Muscle of leg (tissue), 11 donors: ENCODE data around the gene BROX. TPM values are rescaled to one million over a fixed set of nuclear protein-coding genes. Genes with fewer than 3 reads are reported as not detected.
A peak's percentile ranks its signal among the peaks of the same experiment; 100 is the strongest.
"Not testable (repeated sequence)": the region's sequence is repeated elsewhere in the genome, so short reads cannot be mapped to it uniquely, and the experiment has no call there.

Experiments
- DNase-seq: peaks from one replicate; pipeline ENCODE4 v3.0.0; 2013
- H3K27ac ChIP-seq: one replicate; pipeline ENCODE4 v1.5.1; 2013; ENCODE audit warnings: mild to moderate bottlenecking, low read length, control low read depth
- H3K27me3 ChIP-seq: one replicate; pipeline ENCODE4 v1.6.1; 2013; ENCODE audit warnings: low read length; ENCODE audit not compliant: control insufficient read depth, insufficient read depth
- H3K36me3 ChIP-seq: one replicate; pipeline ENCODE4 v1.6.1; 2013; ENCODE audit warnings: low read length; ENCODE audit not compliant: control insufficient read depth, insufficient read depth
- H3K4me1 ChIP-seq: one replicate; pipeline ENCODE4 v1.6.1; 2013; ENCODE audit warnings: low read length; ENCODE audit not compliant: control insufficient read depth, insufficient read depth
- H3K4me3 ChIP-seq: one replicate; pipeline ENCODE4 v1.5.1; 2013; ENCODE audit warnings: low read length, control low read depth
- H3K9me3 ChIP-seq: replicated peaks from 2 replicates; pipeline ENCODE4 v1.6.1; 2013; ENCODE audit warnings: low read depth, low read length; ENCODE audit not compliant: control insufficient read depth
- WGBS: methylation state at CpG from one replicate; pipeline ENCODE4 v1.1.5; 2013; ENCODE audit warnings: missing lambda C conversion rate; ENCODE audit not compliant: insufficient coverage; 5-methylcytosine and 5-hydroxymethylcytosine counted together
- polyA plus RNA-seq, 8 donors: library from polyadenylated mRNA; unstranded; fragments of 120-200 nt; gene quantifications; one replicate each; pipeline versions ENCODE4 v1.2.1 to v1.2.3, GENCODE V29; 2013; ENCODE audit warnings: inconsistent platforms in 1 of 8, low replicate concordance in 1 of 8; ENCODE audit not compliant: insufficient read length in 8 of 8, insufficient read depth in 1 of 8
- total RNA-seq: library from RNA; stranded (reverse); fragments of 120-200 nt; gene quantifications from one replicate; pipeline ENCODE4 v1.2.4, GENCODE V29; 2013

BROX gene
- total and polyA plus RNA-seq, 9 donors, result 16.5 to 32.3 (median 20.1) TPM

GRCh38 chr1:222750651-222751050 lies 38.3 kb downstream of the BROX start:
- no peak overlapping the region for H3K4me3 ChIP-seq
- H3K4me1 ChIP-seq, result peaks cover 4% of the 10 kb centered on the region
- no peaks in the 10 kb centered on the region for H3K27me3 ChIP-seq
- no peaks in the 10 kb centered on the region for H3K36me3 ChIP-seq
- peak; percentile 23 for DNase-seq
- H3K9me3 ChIP-seq, result no peaks in the 10 kb centered on the region
- no peak overlapping the region for H3K27ac ChIP-seq
- WGBS, result no CpG with 5 or more reads among the region's 1 CpG

DNA sequence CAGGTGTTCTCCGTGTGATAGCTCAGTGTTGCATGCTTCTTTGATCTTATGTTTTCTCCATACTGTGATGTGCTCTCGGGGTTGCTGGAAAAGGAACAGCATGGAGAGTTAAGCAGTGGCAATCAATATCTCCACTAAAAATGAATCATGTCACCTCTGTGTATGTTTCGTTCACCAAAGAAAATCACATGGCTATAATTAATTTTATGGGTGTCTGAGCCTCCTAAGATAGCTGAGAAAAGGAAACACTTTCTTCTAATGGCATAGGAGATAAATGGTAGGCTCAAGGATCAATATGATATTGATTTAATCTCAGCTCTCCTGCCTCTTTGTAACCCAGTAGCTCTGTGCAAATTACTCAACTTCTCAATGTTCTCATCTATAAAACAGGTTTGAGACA lies 38.9 kb downstream of the BROX start:
- DNase-seq, result no peak
- no CpG with 5 or more reads among the region's 3 CpGs for WGBS
- no peaks in the 10 kb centered on the region for H3K27me3 ChIP-seq
- H3K36me3 ChIP-seq, result no peaks in the 10 kb centered on the region
- H3K27ac ChIP-seq, result no peak overlapping the region
- peaks cover 4% of the 10 kb centered on the region for H3K4me1 ChIP-seq
- H3K4me3 ChIP-seq, result no peak overlapping the region
- no peaks in the 10 kb centered on the region for H3K9me3 ChIP-seq

DNA sequence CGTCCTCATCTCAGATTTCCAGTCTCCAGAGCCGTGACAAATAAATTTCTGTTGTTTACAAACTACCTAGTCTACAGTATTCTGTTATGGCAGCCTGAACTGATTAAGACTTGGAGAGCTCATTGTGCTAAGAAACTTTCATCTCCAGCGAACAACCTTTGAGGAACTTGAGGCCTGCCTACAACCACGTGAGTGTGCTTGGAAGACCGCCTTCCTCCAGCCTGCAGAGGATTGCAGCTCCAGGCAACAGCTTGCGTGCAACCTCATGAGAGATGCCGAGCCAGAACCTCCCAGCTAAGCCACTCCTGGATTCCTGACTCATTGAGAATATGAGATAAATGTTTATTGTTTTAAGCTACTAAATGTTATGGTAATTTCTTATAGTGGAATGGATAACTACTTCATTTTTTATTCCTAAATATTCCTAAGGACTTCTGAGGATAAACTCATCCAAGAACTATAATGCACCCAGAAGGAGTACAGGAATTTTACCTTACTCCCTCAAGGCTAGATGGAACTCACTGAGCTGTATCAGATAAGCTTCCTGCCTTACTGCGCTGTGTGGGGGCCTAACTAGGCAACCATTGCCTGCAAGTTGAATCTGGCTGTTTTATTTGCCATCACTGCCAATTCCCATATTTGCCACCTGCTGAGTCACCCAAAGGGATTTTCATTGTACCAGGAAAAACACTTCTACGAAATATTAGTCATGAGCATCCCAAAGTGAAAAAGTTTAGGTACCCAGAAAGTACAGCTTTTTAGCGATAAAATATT lies 42.2 kb downstream of the BROX start:
- Histone ChIP-seq H3K36me3 (no peaks in the 10 kb centered on the region), H3K27ac (peak overlapping the region; percentile 9), H3K4me1 (peaks cover 12% of the 10 kb centered on the region), H3K9me3 (no peaks in the 10 kb centered on the region), H3K4me3 (no peak overlapping the region), H3K27me3 (no peaks in the 10 kb centered on the region)
- 43% methylated on average over 5 of the region's 10 CpGs for WGBS
- DNase-seq, result peak; percentile 94

DNA sequence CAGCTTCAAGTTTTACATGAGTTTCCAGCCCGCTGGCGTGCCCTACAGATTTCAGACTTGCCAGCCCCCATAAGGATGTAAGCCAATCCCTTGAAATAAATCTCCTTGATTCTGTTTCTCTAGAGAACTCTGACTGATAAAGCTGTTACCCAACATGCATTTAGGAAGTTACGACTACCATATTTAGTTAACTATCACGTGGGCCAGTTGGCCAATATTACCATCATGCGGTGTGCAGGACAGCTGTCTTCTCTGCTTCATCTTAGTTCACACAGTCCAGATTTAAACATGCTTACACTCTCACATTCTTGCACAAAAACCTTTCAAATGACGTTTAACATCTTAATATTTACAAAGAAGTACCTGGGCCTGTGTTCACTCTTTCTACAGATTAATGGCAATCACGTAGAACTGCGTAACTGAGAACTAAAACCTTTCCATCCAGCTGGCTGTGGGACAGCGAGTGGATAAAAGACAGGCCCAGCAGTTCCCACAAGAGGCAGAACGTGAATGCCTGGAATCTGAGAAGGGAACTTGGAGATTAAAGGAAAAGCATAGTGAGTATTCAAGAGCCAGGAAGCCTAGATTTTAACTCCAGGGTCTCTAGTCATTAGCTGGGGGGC lies 45.4 kb downstream of the BROX start:
- H3K36me3 ChIP-seq, result no peaks in the 10 kb centered on the region
- peak; percentile 84 for DNase-seq
- H3K4me1 ChIP-seq, result peaks cover 12% of the 10 kb centered on the region
- H3K4me3 ChIP-seq, result no peak overlapping the region
- no peaks in the 10 kb centered on the region for H3K27me3 ChIP-seq
- H3K27ac ChIP-seq, result peak overlapping the region; percentile 62
- no peaks in the 10 kb centered on the region for H3K9me3 ChIP-seq
- 30% methylated on average over 10 of the region's 10 CpGs for WGBS

- no peaks in the 10 kb centered on the region for H3K9me3 ChIP-seq
- no peaks in the 10 kb centered on the region for H3K27me3 ChIP-seq
- H3K4me1 ChIP-seq, result peaks cover 10% of the 10 kb centered on the region
- H3K36me3 ChIP-seq, result no peaks in the 10 kb centered on the region
- DNase-seq, result peak; percentile 22
- no peak overlapping the region for H3K4me3 ChIP-seq
- 60% methylated on average over 1 of the region's 5 CpGs for WGBS
- H3K27ac ChIP-seq, result no peak overlapping the region
Measured at GRCh38 chr1:222759451-222760035, 47.2 kb downstream of the BROX start.

- no CpG with 5 or more reads among the region's 1 CpG for WGBS
- peak; percentile 44 for DNase-seq
- no peak overlapping the region for H3K4me3 ChIP-seq
- H3K27me3 ChIP-seq, result no peaks in the 10 kb centered on the region
- H3K27ac ChIP-seq, result no peak overlapping the region
- H3K4me1 ChIP-seq, result peaks cover 8% of the 10 kb centered on the region
- H3K9me3 ChIP-seq, result no peaks in the 10 kb centered on the region
- no peaks in the 10 kb centered on the region for H3K36me3 ChIP-seq
Measured at GRCh38 chr1:222761083-222761482, 48.7 kb downstream of the BROX start.

GRCh38 chr1:222762178-222762577 lies 49.8 kb downstream of the BROX start:
- not testable (repeated sequence) for H3K4me3 ChIP-seq, H3K27ac ChIP-seq, H3K9me3 ChIP-seq, H3K4me1 ChIP-seq, DNase-seq, H3K36me3 ChIP-seq, H3K27me3 ChIP-seq
- WGBS, result no CpG with 5 or more reads among the region's 4 CpGs

DNA sequence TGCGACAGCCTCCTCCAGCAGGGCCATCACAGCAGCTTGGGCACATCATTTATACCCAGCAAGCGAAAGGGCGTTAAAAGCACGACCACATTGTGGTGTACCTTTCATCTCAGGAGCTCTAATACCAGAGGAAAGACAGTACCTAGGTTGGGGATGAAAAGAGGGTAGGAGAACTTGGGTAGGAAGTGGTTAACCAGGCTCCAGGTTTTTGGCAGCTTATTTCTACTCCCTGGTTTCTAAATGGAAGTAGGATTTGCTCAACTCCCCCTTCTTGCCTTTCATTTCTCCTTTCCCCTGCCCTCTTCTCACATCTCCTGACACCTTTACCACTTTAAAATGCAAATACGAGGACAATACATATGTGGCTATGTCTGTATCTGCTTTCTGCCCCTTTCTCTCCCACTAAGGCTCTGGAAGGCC lies 54.8 kb downstream of the BROX start:
- H3K4me1 ChIP-seq, result no peaks in the 10 kb centered on the region
- DNase-seq, result no peak
- H3K9me3 ChIP-seq, result peaks cover 6% of the 10 kb centered on the region
- H3K27ac ChIP-seq, result no peak overlapping the region
- no CpG with 5 or more reads among the region's 5 CpGs for WGBS
- H3K27me3 ChIP-seq, result no peaks in the 10 kb centered on the region
- no peak overlapping the region for H3K4me3 ChIP-seq
- H3K36me3 ChIP-seq, result no peaks in the 10 kb centered on the region

DNA sequence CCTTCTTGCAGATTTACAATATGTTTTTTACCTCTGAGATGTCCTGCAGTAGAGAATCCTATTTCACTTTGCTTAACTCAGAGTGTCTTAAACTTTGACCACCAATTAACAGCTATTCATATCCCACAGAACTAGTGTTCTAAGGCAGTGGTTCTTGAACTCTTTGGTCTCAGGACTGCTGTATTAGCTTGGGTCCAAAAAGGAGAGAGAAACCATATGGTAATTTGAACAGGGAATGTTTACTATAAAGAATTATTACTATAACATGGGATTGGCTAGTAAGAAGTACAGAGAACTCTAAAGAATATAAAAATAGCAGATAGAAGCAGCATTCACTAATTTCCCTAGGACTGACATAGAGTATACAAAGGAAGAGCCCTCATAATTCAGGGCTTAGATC lies 56.2 kb downstream of the BROX start:
- peaks cover 6% of the 10 kb centered on the region for H3K9me3 ChIP-seq
- H3K4me3 ChIP-seq, result no peak overlapping the region
- DNase-seq, result no peak
- no peaks in the 10 kb centered on the region for H3K36me3 ChIP-seq
- no peak overlapping the region for H3K27ac ChIP-seq
- H3K4me1 ChIP-seq, result peaks cover 8% of the 10 kb centered on the region
- no peaks in the 10 kb centered on the region for H3K27me3 ChIP-seq

- Histone ChIP-seq H3K36me3 (no peaks in the 10 kb centered on the region), H3K4me1 (peaks cover 8% of the 10 kb centered on the region), H3K4me3 (no peak overlapping the region), H3K9me3 (peaks cover 6% of the 10 kb centered on the region), H3K27ac (no peak overlapping the region), H3K27me3 (no peaks in the 10 kb centered on the region)
- WGBS, result no CpG with 5 or more reads among the region's 1 CpG
- no peak for DNase-seq
Measured at GRCh38 chr1:222769181-222769580, 56.8 kb downstream of the BROX start.
